Central memory CD8-positive, alpha-beta T cell (primary cell): ENCODE measurements around the gene FREM1.

Experiments used
- ATAC-seq: fragments of 150-1000 bp; cut with Tn5 transposase; replicated peaks from 2 replicates; pipeline ENCODE4 v1.10.0; 2022; ENCODE audit warnings: mild to moderate bottlenecking, moderate FRiP score, moderate number of reproducible peaks; ENCODE audit not compliant: poor library complexity, severe bottlenecking; ENCODE audit errors: extremely low read depth
- DNase-seq, 2 donors: peaks; one replicate each; pipeline ENCODE4 v3.0.0; 2021; ENCODE audit warnings: low spot score in 2 of 2
- H3K27ac Mint-ChIP-seq: one replicate; pipeline ENCODE4 v1.8.0; 2022; ENCODE audit warnings: low read depth, mild to moderate bottlenecking, moderate library complexity, mixed read lengths
- H3K27me3 Mint-ChIP-seq: one replicate; pipeline ENCODE4 v1.8.0; 2022; ENCODE audit warnings: mixed read lengths
- H3K36me3 Mint-ChIP-seq: one replicate; pipeline ENCODE4 v1.8.0; 2022; ENCODE audit warnings: mild to moderate bottlenecking, moderate library complexity, mixed read lengths; ENCODE audit not compliant: insufficient read depth
- H3K4me1 Mint-ChIP-seq: one replicate; pipeline ENCODE4 v1.8.0; 2022; ENCODE audit warnings: mixed read lengths
- H3K4me3 Mint-ChIP-seq: one replicate; pipeline ENCODE4 v1.8.0; 2022; ENCODE audit warnings: mild to moderate bottlenecking, moderate library complexity, mixed read lengths
- H3K9me3 Mint-ChIP-seq: one replicate; pipeline ENCODE4 v1.8.0; 2022; ENCODE audit warnings: mixed read lengths

The FREM1 gene

DNA sequence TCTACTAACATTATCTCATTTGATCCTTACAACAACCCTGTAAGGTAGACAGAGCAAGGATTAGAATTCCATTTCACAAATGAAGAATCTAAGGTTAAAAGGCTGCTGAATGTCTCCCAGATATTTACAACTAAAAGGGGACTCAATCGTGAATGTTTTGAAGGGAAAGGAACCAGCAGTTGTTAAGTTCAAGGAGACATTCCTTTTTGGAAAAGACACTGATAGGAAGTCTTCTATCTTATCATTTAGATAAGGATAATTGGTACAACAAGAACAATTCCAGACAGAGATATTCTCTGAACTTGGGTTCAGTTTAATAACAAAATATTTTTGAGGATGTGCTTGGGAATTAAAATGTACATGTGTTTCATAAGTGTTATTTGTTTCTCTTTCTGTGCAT, 150.2 kb downstream of the FREM1 start:
- Mint-ChIP-seq H3K4me3 (no peak overlapping the region), H3K4me1 (no peaks in the 10 kb centered on the region), H3K27me3 (peaks cover 33% of the 10 kb centered on the region), H3K9me3 (no peaks in the 10 kb centered on the region), H3K27ac (no peak overlapping the region), H3K36me3 (no peaks in the 10 kb centered on the region)
- ATAC-seq (no peak), DNase-seq (no peak)

DNA sequence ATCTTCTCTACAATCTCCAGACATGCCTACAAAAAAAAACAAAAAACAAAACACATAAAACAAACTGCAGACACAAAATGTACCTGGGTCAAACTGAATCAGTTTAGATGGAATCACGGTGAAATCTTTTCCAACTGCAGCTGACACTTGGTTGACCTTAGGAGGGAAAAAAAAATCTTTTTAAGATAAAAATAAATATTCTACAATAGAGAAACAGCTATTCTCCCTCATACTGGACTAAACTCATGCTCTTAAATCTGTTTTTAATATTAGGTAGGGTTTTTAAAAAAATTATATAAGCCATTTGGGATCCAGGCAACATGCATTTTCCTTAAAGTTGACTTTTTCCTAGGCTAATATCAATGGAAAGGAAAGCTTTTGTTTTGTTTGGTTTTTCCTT, 153.9 kb downstream of the FREM1 start:
- Mint-ChIP-seq H3K27ac (no peak overlapping the region), H3K9me3 (no peaks in the 10 kb centered on the region), H3K27me3 (peaks cover 27% of the 10 kb centered on the region), H3K4me3 (no peak overlapping the region), H3K4me1 (no peaks in the 10 kb centered on the region), H3K36me3 (no peaks in the 10 kb centered on the region)
- DNase-seq (no peak), ATAC-seq (no peak)

DNA sequence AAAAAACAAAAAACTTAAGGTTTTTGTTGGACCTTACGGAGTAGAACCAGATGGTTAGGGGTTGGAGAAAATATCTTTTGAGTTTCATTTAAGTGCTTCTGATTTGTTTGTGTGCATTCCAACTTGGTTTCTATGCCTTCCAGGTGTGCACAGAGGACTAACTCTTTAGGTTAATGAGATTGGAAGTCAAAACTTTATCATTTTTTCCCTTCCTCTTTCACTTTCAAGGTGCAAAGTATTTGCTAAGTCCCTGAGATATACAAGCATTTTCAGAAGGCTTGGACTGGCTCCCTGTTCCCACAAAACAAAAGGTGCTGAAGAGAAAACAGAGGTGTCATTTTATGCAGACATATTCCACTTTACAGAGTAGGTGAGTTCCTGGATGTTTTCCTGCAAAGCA, 157.4 kb downstream of the FREM1 start:
- H3K36me3 Mint-ChIP-seq = no peaks in the 10 kb centered on the region
- peaks cover 62% of the 10 kb centered on the region for H3K27me3 Mint-ChIP-seq
- ATAC-seq (no peak), DNase-seq (no peak)
- H3K27ac Mint-ChIP-seq = no peak overlapping the region
- H3K4me3 Mint-ChIP-seq = no peak overlapping the region
- no peaks in the 10 kb centered on the region for H3K9me3 Mint-ChIP-seq
- no peaks in the 10 kb centered on the region for H3K4me1 Mint-ChIP-seq

DNA sequence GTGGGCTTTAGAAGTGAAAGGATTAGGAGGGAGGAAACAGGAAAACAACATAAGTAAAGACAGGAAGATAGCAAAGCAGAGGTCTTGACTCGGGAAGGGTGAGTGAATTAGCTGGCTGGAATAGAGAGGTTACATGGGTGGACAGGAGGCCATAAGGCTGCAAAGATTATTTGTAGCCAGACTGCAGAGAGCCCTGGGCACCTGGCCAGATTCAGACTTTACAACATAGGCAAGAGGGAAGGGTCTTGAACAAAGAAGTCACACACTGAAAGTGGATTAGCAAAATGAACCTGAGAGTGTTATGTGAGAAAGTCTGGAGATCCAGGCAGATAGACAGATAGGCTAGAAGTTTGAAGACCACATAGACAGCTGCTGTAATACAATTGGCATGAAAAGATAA, 158.0 kb downstream of the FREM1 start:
- no peak overlapping the region for H3K4me3 Mint-ChIP-seq
- H3K4me1 Mint-ChIP-seq = no peaks in the 10 kb centered on the region
- ATAC-seq (no peak), DNase-seq (no peak)
- peaks cover 61% of the 10 kb centered on the region for H3K27me3 Mint-ChIP-seq
- H3K9me3 Mint-ChIP-seq = no peaks in the 10 kb centered on the region
- H3K36me3 Mint-ChIP-seq = no peaks in the 10 kb centered on the region
- no peak overlapping the region for H3K27ac Mint-ChIP-seq

DNA sequence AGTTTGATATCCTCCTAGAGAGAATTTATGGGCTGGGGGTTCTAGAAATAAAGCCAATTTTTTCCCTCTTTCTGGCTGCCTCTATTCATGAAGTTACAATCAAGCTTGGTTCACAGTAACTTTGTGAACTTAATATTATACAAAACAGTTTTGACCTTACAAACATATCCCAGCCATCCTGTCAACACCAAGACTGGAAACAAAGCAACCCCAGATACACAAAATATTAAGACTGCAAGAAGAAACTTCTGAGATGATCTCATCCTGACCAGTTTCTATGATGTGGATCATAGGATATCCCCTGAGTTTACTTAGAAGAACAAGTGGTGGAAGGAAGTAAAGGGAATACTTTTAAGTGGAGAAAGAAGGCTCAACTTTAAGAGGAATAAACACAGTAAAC, 159.4 kb downstream of the FREM1 start:
- H3K27ac Mint-ChIP-seq = no peak overlapping the region
- DNase-seq (no peak), ATAC-seq (no peak)
- H3K36me3 Mint-ChIP-seq = no peaks in the 10 kb centered on the region
- peaks cover 55% of the 10 kb centered on the region for H3K27me3 Mint-ChIP-seq
- no peak overlapping the region for H3K4me3 Mint-ChIP-seq
- H3K9me3 Mint-ChIP-seq = no peaks in the 10 kb centered on the region
- H3K4me1 Mint-ChIP-seq = no peaks in the 10 kb centered on the region

DNA sequence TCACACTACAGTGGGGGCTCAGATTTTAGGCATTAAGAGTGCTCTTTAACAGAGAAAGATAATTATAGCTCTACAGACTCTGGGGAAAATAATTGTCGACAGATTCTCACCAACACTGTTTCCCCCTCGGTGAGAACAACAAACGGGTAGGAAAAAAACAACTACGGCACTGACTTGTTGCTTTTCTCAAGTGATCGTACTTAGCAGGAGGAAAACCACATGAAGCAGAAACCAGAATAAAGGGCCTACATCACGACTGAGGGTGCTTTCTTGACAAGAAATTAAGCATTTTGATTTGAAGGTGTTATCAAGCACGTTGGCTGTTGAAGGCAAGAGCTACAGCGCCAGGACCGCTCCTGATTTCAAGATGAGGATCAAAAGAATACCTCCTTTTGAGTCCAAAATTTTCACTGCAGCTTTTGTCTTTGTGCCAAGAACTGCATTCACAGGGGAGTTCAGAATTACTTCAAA, 160.5 kb downstream of the FREM1 start:
- Mint-ChIP-seq H3K27ac (no peak overlapping the region), H3K4me1 (no peaks in the 10 kb centered on the region), H3K4me3 (no peak overlapping the region), H3K9me3 (peaks cover 4% of the 10 kb centered on the region), H3K27me3 (peaks cover 55% of the 10 kb centered on the region), H3K36me3 (no peaks in the 10 kb centered on the region)
- no peak for ATAC-seq
- DNase-seq = no peak

DNA sequence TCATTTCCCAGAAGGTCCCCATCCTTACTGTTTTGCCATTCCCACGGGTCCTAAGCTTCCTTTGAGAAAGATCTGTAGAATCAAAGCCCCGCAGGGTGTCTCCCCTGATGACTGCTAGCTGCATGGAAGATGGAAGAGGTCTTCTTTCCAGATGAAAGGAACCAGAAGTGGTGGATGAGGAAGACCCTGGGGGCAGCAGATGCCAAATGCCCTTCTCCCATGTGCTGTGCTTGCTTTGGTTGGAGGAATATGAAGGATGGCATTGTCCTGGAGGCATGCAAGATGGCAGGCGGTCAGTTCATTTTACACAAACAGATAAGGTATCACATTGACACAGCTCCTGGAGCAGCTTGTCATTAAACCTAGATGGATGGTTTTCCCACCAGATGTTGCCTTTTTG, 161.9 kb downstream of the FREM1 start:
- DNase-seq = no peak
- ATAC-seq = no peak
- Mint-ChIP-seq H3K36me3 (no peaks in the 10 kb centered on the region), H3K4me1 (no peaks in the 10 kb centered on the region), H3K4me3 (no peak overlapping the region), H3K27me3 (peaks cover 55% of the 10 kb centered on the region), H3K27ac (no peak overlapping the region), H3K9me3 (peaks cover 6% of the 10 kb centered on the region)

DNA sequence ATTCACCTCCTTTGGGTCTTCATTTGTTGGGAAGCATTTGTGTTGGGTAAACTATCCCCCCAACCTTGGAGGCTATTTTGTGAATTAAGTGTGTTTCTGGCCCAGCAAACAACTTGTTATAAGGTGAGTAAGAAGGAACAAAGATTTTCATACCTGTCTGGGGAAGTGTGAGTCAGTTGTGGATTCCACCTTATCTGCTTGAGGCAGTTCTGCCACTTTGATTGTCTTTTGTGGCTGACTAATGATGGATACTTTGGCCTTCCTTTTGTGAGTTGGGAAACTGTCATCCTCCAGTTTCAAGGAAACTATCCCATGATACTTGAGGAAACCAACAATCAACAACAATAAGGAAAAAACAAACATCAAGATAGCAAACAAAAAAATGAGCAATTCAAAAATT, 163.1 kb downstream of the FREM1 start:
- no peak for DNase-seq
- Mint-ChIP-seq H3K4me1 (no peaks in the 10 kb centered on the region), H3K27me3 (peaks cover 52% of the 10 kb centered on the region), H3K4me3 (no peak overlapping the region), H3K9me3 (peaks cover 6% of the 10 kb centered on the region), H3K27ac (no peak overlapping the region), H3K36me3 (no peaks in the 10 kb centered on the region)
- ATAC-seq = no peak

DNA sequence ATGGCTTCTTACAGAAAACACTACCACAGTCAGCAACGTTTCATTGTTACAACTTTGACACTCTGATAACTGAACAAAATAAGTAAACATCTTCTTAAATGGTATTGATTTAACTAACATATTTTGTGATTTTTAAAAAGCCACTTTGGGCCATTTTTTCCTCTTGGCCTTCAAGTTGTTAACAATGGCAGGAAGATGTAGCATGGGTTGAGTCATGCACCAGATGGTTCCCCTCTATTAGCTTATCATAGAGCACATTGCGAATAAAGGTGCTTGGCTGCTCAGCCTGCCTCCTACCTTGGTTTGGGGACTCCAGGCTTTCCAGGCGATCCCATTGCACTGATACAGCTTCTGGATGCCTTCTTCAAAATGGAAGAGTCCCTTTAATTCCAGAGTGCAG, 163.6 kb downstream of the FREM1 start:
- H3K4me3 Mint-ChIP-seq = no peak overlapping the region
- H3K36me3 Mint-ChIP-seq = no peaks in the 10 kb centered on the region
- H3K27me3 Mint-ChIP-seq = peaks cover 52% of the 10 kb centered on the region
- no peaks in the 10 kb centered on the region for H3K4me1 Mint-ChIP-seq
- no peak for ATAC-seq
- H3K9me3 Mint-ChIP-seq = peaks cover 6% of the 10 kb centered on the region
- H3K27ac Mint-ChIP-seq = no peak overlapping the region
- no peak for DNase-seq

DNA sequence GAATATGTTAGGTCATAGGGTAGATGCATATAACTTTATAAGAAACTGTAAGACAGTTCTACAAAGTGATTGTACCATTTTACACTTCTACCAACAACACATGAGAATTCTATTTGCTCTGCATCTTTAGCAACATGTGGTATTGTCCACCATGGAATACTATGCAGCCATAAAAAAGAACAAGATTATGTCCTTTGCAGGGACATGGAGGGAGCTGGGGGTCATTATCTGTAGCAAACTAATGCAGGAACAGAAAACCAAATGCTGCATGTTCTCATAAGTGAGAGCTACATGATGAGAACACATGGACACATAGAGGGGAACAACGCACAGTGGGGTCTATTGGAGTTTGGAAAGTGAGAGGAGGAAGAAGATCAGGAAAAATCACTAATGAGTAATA, 165.5 kb downstream of the FREM1 start:
- Mint-ChIP-seq H3K27me3 (peaks cover 45% of the 10 kb centered on the region), H3K4me1 (no peaks in the 10 kb centered on the region), H3K27ac (no peak overlapping the region), H3K9me3 (peaks cover 6% of the 10 kb centered on the region), H3K4me3 (no peak overlapping the region), H3K36me3 (no peaks in the 10 kb centered on the region)
- ATAC-seq = no peak
- no peak for DNase-seq

DNA sequence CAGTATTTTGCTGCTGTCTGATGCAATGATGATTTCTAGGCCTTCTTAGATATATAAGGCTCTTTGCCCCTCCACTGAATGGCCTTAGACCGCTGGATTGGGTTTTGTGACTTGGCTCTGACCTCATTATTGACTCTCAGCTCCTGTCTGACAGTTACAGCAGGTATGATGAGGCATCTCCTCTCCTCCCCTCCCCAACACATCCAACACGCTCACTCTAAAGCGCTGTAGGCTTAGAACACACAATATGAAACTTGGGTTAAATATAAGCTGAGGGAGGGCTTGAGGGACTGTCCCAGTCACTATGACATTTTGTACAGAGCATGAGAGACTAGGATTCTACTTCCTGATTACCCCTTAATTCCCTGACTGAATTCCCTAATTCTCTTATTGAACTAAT, 168.9 kb downstream of the FREM1 start:
- no peaks in the 10 kb centered on the region for H3K36me3 Mint-ChIP-seq
- H3K4me3 Mint-ChIP-seq = no peak overlapping the region
- ATAC-seq = no peak
- H3K4me1 Mint-ChIP-seq = no peaks in the 10 kb centered on the region
- DNase-seq = no peak
- peaks cover 6% of the 10 kb centered on the region for H3K9me3 Mint-ChIP-seq
- peaks cover 42% of the 10 kb centered on the region for H3K27me3 Mint-ChIP-seq
- H3K27ac Mint-ChIP-seq = no peak overlapping the region

DNA sequence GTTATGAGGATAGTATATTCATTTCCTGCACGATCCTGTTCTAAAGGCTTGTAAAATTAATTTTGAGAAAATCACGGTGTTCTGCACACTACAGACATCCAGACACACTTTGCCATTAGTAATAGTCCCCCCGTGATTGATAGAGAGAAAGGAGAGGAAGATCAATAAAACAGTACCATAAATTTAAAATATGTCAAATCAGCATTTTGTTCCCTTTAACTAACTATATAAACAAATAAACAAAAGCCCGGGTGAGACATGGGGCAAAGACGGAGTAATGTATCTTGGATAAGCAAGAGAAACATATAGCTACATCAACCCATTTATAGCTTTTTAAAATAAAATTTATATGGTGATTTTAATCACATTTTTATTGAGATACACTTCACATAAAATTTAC, 177.1 kb downstream of the FREM1 start:
- H3K27me3 Mint-ChIP-seq = peaks cover 40% of the 10 kb centered on the region
- no peak for ATAC-seq
- no peaks in the 10 kb centered on the region for H3K9me3 Mint-ChIP-seq
- H3K27ac Mint-ChIP-seq = no peak overlapping the region
- H3K4me1 Mint-ChIP-seq = no peaks in the 10 kb centered on the region
- no peak overlapping the region for H3K4me3 Mint-ChIP-seq
- no peak for DNase-seq
- H3K36me3 Mint-ChIP-seq = no peaks in the 10 kb centered on the region

DNA sequence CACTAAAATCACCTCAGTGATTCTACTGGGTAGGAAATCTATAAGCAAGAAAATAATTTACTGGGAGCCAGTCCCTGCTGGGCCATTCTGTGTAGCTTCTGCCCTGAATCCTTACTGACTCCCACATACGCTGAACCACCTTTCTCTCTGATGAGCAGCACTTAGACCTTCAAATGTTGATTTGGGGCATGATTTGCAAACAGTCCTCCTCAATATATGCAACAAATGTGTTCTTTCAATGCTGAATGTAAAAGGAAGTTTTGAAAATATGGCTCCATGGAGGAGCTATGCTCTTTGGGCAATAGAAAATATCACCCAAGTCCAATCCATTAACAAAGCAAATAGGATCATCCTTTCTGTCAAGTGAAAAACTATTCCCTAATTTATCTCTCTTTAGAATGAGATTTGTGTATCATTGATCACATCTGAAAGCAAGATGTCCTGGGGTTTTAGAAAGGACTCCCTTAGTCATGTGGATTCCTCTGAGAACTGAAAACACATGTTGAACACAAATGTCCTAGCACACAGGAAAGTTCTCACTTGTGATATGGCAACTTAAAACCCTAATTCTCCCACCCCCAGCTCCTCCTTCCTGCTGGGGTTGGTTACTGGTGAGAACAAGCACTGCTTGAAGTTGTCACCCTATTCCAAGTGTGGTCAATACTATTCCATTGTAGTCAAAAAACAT, 178.8 kb downstream of the FREM1 start:
- H3K36me3 Mint-ChIP-seq = no peaks in the 10 kb centered on the region
- ATAC-seq = no peak
- no peak overlapping the region for H3K27ac Mint-ChIP-seq
- no peaks in the 10 kb centered on the region for H3K4me1 Mint-ChIP-seq
- no peaks in the 10 kb centered on the region for H3K9me3 Mint-ChIP-seq
- DNase-seq = no peak
- H3K27me3 Mint-ChIP-seq = peaks cover 28% of the 10 kb centered on the region
- H3K4me3 Mint-ChIP-seq = no peak overlapping the region
